Gastroesophageal sphincter (tissue), 4 donors: ENCODE data around the gene KRT9. TPM values are rescaled to one million over a fixed set of nuclear protein-coding genes. Genes with fewer than 3 reads are reported as not detected.

ENCODE experiments used
- ATAC-seq: fragments of 150-250 bp; one replicate; pipeline ENCODE4 v1.9.1; 2016; ENCODE audit warnings: mild to moderate bottlenecking, moderate library complexity
- H3K27ac ChIP-seq, 4 donors: fragments of 200-600 bp; sonication (generic) in 3 of 4; 1 replicate in 3 of 4; 2 replicates in 1 of 4; pipeline ENCODE4 v1.5.1; 2016 to 2019
- H3K27me3 ChIP-seq: fragments of 200-600 bp; sonication (generic); one replicate; pipeline ENCODE4 v1.5.1; 2019
- H3K36me3 ChIP-seq, 2 donors: fragments of 200-600 bp; sonication (generic); one replicate each; pipeline ENCODE4 v1.5.1; 2019; ENCODE audit warnings: control low read depth in 1 of 2
- H3K4me1 ChIP-seq, 3 donors: fragments of 200-600 bp; sonication (generic); 1 replicate in 2 of 3; 2 replicates in 1 of 3; pipeline ENCODE4 v1.5.1; 2016 to 2019; ENCODE audit warnings: control low read depth in 2 of 3
- H3K4me3 ChIP-seq, 2 donors: fragments of 200-600 bp; sonication (generic); one replicate each; pipeline ENCODE4 v1.5.1; 2019; ENCODE audit warnings: mild to moderate bottlenecking in 1 of 2, moderate library complexity in 1 of 2
- H3K9me3 ChIP-seq, 3 donors: fragments of 200-600 bp; sonication (generic); one replicate each; pipeline ENCODE4 v1.5.1; 2017 to 2019; ENCODE audit warnings: control low read depth in 2 of 3
- EP300 ChIP-seq: sonication (generic); formaldehyde crosslinking; IDR thresholded peaks from one replicate; pipeline ENCODE4 v1.6.1; 2017; ENCODE audit warnings: antibody characterized with exemption, mild to moderate bottlenecking
- POLR2A ChIP-seq, 2 donors: fragments of 450-650 bp; IDR thresholded peaks; one replicate each; pipeline ENCODE4 v1.6.1; 2017; ENCODE audit warnings: antibody characterized with exemption in 2 of 2, mild to moderate bottlenecking in 2 of 2, moderate library complexity in 1 of 2
- POLR2AphosphoS5 ChIP-seq: sonication (generic); formaldehyde crosslinking; IDR thresholded peaks from one replicate; pipeline ENCODE4 v1.6.1; 2017; ENCODE audit warnings: antibody characterized with exemption
- WGBS, 2 donors: methylation state at CpG; one replicate each; pipeline ENCODE4 v1.1.5; 2018; ENCODE audit warnings: low coverage in 1 of 2; 5-methylcytosine and 5-hydroxymethylcytosine counted together
- total RNA-seq, 4 donors: library from RNA; depleted of rRNA; stranded (reverse); fragments of >200 nt; gene quantifications; one replicate each; pipeline ENCODE4 v1.1.0, GENCODE V29; 2016
- TF ChIP-seq, protein P1 (sequence below), 4 experiments: fragments of 200-600 bp in 2 of 4; fragments of 450-650 bp in 2 of 4; sonication (generic) in 1 of 4; IDR thresholded peaks; one replicate each; pipeline ENCODE4 v1.5.1; 2017 to 2019; ENCODE audit warnings: antibody characterized with exemption in 4 of 4, mild to moderate bottlenecking in 2 of 4, moderate library complexity in 2 of 4

Gene KRT9
- total RNA-seq, 4 donors from 2014 or later, result not detected

DNA sequence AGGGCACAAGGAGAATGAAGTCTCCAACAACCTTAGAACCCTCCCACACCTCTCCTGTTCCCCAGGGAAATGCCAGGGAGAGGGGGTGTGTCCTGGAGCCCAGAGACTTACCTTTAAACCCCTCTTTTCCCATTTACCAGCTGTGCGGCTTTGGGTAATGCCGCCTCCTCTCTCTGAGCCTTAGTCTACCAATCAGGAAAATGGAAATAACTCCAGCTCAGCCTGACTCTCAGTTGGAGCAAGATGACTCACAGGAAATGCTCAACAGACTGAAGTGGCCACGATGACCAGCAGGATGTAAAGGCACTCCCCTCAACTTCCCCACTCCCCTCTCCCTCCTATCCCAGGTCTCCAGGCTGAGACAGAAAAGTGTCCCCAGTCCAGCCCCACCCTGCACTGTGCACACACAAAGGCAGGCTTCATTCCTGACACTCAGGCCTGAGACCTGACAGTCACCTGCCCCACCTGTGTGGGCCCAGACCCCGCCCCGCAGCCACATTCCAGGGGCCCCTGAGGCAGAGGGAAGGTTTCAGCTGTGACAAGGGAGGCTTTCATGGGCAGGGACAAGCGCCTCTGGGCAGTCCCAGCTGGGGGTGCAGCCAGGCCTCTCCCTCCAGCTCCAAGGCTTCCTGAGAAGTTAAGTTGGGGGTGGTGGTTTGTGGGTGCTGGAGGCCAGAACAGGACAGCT, 50.1 kb downstream of the KRT9 start:
- 80% methylated on average over 1 of the region's 6 CpGs; no CpG with 5 or more reads in 1 of the 2 donors for WGBS, 2 donors
- ATAC-seq, result no peak
- Histone ChIP-seq H3K9me3 (no peaks in the 10 kb centered on the region), H3K27ac (no peak overlapping the region), H3K4me3 (no peak overlapping the region), H3K4me1 (no peaks in the 10 kb centered on the region), H3K36me3 (no peaks in the 10 kb centered on the region), H3K27me3 (peaks cover 27% of the 10 kb centered on the region)
- no peak for TF ChIP-seq POLR2A (IDR thresholded peaks at IDR 0.05)
- no peak for TF ChIP-seq POLR2AphosphoS5
- TF ChIP-seq, protein P1, sequence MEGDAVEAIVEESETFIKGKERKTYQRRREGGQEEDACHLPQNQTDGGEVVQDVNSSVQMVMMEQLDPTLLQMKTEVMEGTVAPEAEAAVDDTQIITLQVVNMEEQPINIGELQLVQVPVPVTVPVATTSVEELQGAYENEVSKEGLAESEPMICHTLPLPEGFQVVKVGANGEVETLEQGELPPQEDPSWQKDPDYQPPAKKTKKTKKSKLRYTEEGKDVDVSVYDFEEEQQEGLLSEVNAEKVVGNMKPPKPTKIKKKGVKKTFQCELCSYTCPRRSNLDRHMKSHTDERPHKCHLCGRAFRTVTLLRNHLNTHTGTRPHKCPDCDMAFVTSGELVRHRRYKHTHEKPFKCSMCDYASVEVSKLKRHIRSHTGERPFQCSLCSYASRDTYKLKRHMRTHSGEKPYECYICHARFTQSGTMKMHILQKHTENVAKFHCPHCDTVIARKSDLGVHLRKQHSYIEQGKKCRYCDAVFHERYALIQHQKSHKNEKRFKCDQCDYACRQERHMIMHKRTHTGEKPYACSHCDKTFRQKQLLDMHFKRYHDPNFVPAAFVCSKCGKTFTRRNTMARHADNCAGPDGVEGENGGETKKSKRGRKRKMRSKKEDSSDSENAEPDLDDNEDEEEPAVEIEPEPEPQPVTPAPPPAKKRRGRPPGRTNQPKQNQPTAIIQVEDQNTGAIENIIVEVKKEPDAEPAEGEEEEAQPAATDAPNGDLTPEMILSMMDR (IDR thresholded peaks at IDR 0.05), result no peak
- no peak for TF ChIP-seq EP300

DNA sequence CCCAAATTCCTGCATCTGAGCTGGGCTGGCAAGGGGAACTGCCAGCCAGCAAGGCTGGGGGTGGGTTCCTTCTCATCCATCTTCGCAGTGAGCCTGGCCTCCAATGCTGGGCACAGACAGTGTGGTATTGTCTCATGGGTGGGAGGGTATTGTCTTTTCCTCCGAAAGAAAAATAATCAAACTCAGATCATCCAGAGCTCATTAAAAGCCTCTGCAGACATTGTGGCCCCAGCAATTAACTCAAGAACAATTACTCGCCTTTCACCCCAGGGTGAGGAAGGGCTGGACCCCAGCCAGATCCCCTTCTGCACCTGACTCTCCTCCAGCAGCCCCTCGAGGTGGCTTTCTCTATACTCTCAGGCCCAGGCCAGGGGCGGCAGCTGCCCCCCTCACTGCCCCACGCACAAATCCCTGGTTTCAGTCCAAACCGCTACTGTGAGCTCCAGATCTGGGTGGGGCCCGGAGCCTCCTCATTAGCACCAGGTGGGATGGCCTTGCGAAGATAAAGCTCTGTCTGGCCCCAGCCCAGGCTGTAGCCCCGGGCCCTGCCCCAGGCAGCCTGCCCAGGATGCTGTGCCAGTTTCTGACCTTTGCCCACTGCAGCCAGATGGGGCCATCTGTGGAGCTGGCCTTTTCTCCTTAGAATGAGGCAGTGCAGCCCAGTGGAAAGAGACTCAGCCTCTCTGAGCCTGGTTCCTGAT, 50.9 kb downstream of the KRT9 start:
- no peak for ATAC-seq
- Histone ChIP-seq H3K4me3 (no peak overlapping the region), H3K36me3 (no peaks in the 10 kb centered on the region), H3K27ac (no peak overlapping the region), H3K9me3 (no peaks in the 10 kb centered on the region), H3K27me3 (peaks cover 20% of the 10 kb centered on the region), H3K4me1 (no peaks in the 10 kb centered on the region)
- TF ChIP-seq, protein P1 (IDR thresholded peaks at IDR 0.05), result no peak
- TF ChIP-seq POLR2AphosphoS5, result no peak
- TF ChIP-seq EP300, result no peak
- TF ChIP-seq POLR2A (IDR thresholded peaks at IDR 0.05), result no peak
- 40% methylated on average over 1 of the region's 10 CpGs; no CpG with 5 or more reads in 1 of the 2 donors for WGBS, 2 donors

DNA sequence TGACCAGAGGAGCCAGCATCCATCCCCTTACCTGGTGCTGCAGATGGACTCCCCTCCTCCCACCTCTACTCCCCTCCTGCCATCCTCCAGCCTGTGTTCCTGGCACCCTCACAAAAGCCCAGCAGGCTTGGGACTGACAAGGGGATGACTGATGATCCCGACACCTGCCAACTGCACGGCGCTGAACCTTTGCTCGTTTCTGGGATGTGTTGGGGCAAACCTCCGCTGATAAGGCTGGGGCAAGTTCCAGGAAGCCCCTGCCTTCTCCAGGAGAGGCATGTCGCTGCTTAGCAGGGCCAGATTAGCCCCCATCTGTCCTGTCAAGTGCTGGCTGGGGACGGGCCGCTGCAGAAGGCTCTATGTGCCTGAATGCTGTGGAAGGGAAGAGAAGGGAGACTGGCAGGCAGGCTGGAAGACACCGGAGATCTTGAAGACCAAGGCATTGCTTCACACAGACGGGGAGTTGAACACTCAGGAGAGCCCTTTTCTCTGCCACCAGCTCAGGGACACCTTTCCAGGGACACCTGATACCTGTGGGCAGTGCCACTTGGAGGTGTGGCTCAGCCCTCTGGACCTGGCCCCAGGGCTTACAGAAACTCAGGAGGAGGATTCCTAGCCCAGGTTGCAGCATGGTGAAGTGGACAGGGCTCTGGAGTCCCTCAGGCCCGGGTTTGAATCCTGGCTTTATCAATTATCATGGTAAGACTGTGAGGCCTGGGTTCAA, 52.2 kb downstream of the KRT9 start:
- no peak for TF ChIP-seq POLR2AphosphoS5
- TF ChIP-seq EP300, result no peak
- no peak for TF ChIP-seq POLR2A (IDR thresholded peaks at IDR 0.05)
- TF ChIP-seq, protein P1 (IDR thresholded peaks at IDR 0.05), result no peak
- H3K9me3 ChIP-seq, result no peaks in the 10 kb centered on the region
- H3K27ac ChIP-seq, result no peak overlapping the region
- ATAC-seq, result no peak
- H3K4me1 ChIP-seq, result no peaks in the 10 kb centered on the region
- H3K36me3 ChIP-seq, result no peaks in the 10 kb centered on the region
- 50 to 68% methylated on average over 1 to 3 of the region's 11 CpGs for WGBS, 2 donors
- peaks cover 20% of the 10 kb centered on the region for H3K27me3 ChIP-seq
- H3K4me3 ChIP-seq, result no peak overlapping the region

DNA sequence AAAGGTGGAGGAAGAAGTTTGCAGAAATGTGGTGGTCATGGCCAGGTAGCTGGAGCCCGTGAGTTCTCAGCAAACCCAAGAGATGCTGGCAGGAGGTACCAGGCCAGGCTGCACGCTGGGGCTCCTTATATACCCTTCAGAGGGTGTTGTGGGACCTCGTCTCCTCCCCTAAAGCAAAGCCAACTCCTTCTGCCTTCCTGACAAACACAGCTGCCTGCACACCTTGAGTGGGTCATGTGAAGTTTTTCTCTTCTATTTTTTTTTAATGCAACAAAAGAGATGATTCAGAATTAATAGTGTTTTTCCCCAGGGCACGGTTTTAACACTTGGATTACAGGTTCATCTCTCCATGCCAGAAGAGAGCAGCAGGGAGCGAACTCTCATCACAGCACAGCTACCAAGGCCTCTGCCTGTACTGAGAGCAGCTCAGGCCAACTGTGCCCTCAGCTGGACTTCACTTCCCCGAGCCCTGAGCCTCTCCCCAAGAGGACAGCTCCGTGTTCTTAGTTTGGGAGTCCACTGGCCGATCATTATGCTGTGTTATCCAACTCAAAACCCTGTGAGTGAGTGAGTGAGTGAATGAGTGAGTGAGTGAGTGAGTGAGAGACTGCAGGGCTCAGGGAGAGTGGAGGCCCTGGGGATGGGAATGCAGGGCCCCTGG, 52.9 kb downstream of the KRT9 start, which contains the start of gene KRT15:
KRT15 (minus strand) TSS at position 102 of the 661 bp plus-strand sequence; CDS start at position 39, 63 bp downstream.
- Histone ChIP-seq H3K27me3 (peaks cover 20% of the 10 kb centered on the region), H3K36me3 (no peaks in the 10 kb centered on the region), H3K4me3 (no peak within 1 kb of the TSS), H3K4me1 (no peaks in the 10 kb centered on the region), H3K9me3 (no peaks in the 10 kb centered on the region), H3K27ac (no peak within 1 kb of the TSS)
- no peak for TF ChIP-seq EP300
- no peak for TF ChIP-seq POLR2AphosphoS5
- no peak for TF ChIP-seq POLR2A (IDR thresholded peaks at IDR 0.05)
- TF ChIP-seq, protein P1 (IDR thresholded peaks at IDR 0.05), result no peak
- no peak for ATAC-seq
- 83% methylated on average over 2 of the region's 8 CpGs; no CpG with 5 or more reads in 1 of the 2 donors for whole genome bisulfite sequencing, 2 donors
